Camera-type eye (tissue), 1 donor: ENCODE data around the gene ARHGAP26. TPM values are rescaled to one million over a fixed set of nuclear protein-coding genes. Genes with fewer than 3 reads are reported as not detected.

Experiments used
- total RNA-seq: library from RNA; depleted of rRNA; stranded (reverse); fragments of >200 nt; gene quantifications from one replicate; pipeline ENCODE4 v1.2.3, GENCODE V29; 2014

Gene ARHGAP26
- 38.8 TPM for total RNA-seq

GRCh38 chr5:142769793-142770649 lies at the start of gene ARHGAP26:
Gene ARHGAP26, plus strand, starts transcription at chr5:142770377. Its CDS starts 385 bp downstream, at chr5:142770762.

Other genes with a start within 250 kb of the ARHGAP26 start
- gene FGF1, start 84.3 kb upstream of the ARHGAP26 start, total RNA-seq, result 3.8 TPM